ENCODE results near the gene RAG2.
"Not testable (repeated sequence)": the region's sequence is repeated elsewhere in the genome, so short reads cannot be mapped to it uniquely, and the experiment has no call there.

The RAG2 gene

DNA sequence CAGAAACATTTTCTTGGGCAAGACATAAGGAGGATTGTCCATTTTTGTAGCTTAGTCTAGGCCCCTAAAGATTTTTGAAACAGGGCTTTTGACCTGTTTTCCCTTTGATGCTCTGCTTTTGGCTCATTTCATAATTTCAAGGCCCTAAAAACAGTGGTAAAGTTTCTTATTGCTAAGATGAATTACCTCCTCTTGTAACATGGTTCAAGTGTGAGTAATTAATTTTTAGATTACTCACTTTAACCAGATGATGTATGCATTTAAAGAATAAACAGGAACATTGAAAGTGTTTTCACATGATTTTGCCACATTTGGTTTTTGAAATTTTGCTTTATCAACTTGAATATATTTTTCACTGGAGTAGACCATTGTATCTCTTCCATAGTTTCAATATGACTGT, 1.2 kb downstream of the RAG2 start:
- DNase-seq: no peak

DNA sequence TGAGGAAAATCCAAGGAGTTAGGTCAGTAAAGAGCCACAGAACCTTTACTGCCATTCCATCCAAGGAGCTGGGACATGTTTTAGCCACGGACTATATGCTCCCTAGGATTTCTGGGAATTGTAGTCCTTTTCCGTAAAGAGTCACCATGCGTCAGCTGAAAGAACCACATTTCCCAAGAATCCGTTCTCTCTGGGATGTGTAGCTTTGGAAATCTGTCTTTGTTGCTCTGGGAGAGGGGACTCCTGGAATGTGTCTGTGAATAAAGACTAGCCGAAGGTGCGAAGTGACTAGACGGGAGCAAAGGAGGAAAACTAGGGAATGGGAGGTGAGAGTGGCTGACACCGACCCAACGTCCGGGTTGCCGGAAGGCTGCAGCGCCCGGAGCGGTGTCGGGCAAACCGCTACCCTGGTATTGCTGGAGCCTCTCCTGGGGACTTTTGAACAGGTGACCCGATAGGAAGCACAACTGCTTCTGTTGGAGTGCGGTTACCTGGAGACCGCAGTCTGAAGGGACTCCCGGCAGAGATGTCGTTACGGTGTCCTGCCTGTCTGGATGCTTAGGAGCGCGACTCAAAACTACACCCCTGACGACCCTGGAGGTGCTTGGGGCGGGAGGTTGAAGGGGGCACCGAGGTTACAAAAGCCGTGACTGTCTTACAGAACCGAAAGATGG, 3.6 kb downstream of the RAG2 start, which contains the start of gene IFTAP:
Gene IFTAP (plus strand): TSS at position 187 of the 674 bp plus-strand sequence. CDS start 15,602 bp downstream, outside the sequence.
- DNase-seq: peak; percentile 56

DNA sequence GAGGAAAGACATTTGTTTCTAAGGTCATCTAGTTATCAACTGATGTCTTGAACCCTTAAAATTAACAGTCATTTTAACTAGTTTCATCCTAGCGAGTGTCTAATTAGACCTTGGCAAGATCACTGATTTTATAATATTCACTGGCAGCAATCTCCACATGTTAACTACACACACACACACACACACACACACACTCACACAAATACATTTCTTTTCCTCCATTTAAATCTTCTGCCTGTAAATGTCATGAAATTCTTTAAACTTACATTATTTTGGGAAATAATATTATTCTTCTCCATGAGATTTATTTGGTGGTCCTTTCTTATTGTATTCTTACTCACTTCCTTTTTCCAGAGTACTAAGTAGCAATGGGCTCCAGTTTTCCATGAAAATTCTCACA, 6.6 kb downstream of the RAG2 start:
- DNase-seq: no peak

DNA sequence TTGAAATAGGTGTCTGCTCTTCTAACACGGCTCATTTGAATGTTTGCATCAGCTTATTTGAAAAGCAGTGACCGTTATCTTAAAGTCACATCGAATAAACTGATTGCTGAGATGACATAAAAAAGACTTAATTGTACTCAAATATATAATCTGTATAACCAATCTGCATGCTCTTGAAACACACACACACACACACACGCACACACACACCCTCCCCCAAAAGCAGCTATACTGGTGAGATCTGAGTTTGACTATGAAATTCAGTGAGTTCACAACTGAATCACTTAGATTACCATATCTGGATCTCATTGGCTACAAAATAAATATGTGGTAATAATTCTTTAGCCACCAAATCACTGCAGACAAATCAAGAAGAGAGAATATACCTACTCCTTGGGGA, 7.5 kb downstream of the RAG2 start:
- DNase-seq: no peak

DNA sequence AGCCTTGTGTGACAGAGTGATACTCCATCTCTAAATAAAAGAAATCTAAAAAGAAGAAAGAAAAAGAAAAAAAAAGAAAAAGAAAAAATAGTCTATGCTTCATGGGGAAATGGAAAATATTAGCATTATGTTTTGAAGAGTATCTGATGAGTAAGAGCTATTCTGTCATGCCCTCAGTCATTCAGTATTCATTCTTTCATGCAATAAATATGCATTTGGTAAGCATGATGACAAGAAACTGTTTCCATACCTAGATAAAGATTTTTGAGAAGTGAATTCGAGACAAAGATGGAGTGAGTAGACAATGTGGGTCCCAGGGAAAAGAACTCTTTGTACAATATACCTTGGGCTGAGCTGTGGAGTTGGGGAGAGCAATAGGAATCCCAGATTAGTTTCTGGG, 9.9 kb downstream of the RAG2 start:
- no peak for DNase-seq

DNA sequence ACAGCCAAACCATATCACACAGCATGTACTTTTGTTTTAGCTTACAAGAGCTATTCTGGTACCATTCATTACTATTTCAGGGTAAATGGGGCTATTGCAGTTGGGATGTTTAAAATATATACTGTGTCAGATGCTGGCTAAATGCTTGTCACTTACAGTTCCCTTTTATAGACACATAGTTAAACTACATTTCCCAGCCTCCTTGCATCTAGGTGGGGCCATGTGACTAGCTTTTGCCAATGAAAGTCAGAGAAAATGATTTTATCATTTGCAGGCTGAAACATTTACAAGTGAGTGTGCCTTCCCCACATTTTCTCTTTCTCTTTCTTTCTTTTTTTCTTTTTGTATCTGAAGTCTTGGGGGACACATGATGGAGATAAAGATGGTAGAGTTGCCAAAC, 11.5 kb downstream of the RAG2 start:
- DNase-seq: no peak

DNA sequence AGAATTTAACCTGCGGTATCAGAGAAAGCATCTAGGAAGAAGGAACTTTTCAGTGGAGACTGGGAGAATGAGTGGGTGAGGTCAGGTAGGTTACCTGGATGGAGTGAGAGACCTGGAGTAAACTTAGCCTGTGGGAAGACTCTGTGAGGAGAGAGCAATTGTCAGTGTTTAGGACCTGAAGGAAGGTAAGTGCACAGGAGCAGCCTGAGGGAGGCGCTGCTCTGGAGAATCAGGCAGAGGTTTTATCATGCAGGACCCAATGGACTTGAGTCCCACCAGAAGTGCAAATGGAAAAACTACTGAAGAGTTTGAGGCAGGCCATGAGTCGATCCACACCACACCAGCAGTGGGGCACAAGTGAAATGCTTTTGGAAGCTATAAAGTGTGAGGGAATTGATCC, 14.4 kb downstream of the RAG2 start:
- DNase-seq: no peak

DNA sequence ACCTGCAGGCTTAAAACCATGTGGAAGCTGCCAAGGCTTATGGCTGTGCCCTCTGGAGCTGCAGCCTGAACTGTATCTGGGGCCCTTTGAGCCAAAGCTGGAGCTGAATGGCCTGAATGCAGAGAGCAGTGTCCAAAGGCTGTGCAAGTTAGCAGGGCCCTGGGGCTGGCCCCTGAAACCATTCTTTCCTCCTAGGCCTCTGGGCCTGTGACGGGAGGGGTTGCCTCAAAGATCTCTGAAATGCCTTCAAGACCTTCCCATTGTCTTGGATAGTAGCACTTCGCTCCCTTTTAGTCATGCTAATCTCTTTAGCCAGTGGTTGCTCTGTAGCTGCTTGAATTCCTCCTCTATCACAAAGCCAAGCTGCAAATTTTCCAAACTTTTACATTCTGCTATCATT, 16.5 kb downstream of the RAG2 start:
- no peak for DNase-seq

DNA sequence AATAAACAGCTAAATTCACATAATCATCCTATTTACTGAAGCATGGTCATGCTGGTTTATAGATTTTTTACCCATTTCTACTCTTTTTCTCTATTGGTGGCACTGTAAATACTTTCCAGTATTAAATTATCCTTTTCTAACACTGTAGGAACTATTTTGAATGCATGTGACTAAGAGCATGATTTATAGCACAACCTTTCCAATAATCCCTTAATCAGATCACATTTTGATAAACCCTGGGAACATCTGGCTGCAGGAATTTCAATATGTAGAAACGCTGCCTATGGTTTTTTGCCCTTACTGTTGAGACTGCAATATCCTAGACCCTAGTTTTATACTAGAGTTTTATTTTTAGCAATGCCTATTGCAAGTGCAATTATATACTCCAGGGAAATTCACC, 19.6 kb downstream of the RAG2 start:
- no peak for DNase-seq

DNA sequence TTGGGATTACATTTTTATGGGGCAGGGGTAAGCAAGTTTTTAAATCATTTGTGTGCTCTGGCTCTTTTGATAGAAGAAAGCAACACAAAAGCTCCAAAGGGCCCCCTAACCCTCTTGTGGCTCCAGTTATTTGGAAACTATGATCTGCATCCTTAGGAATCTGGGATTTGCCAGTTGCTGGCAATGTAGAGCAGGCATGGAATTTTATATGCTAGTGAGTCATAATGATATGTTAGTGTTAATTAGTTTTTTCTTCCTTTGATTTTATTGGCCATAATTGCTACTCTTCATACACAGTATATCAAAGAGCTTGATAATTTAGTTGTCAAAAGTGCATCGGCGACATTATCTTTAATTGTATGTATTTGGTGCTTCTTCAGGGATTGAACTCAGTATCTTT, 20.2 kb downstream of the RAG2 start:
- DNase-seq: no peak

DNA sequence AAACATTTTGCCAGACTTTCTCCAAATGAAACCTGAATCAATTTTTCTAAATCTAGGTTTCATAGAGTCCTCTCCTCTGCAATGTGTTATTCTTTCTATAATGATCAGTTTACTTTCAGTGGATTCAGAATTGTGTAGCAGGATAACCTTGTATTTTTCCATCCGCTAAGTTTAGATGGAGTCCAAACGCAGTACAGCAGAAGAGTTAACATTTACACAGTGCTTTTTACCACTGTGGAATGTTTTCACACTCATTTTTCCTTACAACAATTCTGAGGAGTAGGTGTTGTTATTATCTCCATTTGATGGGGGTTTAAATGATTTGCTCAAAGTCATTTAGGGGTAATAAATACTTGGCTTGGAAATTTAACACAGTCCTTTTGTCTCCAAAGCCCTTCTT, 20.7 kb downstream of the RAG2 start:
- DNase-seq: no peak

DNA sequence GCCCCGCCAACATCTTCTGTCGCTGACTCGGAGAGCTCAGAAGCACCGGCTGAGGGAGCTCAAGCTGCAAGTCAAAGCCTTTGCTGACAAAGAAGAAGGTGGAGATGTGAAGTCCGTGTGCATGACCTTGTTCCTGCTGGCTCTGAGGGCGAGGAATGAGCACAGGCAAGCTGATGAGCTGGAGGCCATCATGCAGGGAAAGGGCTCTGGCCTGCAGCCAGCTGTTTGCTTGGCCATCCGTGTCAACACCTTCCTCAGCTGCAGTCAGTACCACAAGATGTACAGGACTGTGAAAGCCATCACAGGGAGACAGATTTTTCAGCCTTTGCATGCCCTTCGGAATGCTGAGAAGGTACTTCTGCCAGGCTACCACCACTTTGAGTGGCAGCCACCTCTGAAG, 23.6 kb downstream of the RAG2 start:
- no peak for DNase-seq

DNA sequence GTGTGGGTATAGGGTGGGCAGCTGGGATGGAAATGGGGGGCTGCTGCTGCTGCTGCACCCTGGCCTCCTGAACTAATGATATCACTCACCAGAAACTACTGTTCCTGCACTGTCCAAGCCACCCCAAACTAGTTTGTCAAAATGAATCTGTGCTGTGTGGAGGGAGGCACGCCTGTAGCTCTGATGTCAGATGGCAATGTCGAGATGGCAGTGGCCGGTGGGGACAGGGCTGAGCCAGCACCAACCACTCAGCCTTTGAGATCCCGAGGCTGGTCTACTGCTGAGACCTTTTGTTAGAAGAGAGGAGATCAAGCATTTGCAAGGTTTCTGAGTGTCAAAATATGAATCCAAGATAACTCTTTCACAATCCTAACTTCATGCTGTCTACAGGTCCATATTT, 28.9 kb downstream of the RAG2 start:
- DNase-seq: no peak

DNA sequence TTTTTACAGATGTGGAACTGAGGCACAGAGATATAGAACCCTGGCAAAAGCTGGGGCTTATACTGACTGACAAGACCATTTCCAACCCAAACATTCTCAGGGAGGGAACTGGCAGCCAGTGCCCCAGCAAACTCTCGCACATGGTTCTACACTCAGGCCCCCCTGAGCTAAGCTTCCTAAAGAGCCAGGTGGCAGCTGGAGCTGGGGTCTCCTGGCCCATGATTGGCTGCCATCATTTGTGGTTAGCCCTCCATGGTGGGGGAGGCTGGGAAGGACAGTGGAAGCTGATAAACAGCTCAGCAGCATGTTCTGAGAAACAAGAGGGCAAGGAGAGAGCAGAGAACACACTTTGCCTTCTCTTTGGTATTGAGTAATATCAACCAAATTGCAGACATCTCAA, 30.3 kb downstream of the RAG2 start, which contains the start of gene RAG1:
Gene RAG1 (plus strand): TSS at position 314 of the 400 bp plus-strand sequence. CDS start 5,298 bp downstream, outside the sequence.
- DNase-seq: no peak

DNA sequence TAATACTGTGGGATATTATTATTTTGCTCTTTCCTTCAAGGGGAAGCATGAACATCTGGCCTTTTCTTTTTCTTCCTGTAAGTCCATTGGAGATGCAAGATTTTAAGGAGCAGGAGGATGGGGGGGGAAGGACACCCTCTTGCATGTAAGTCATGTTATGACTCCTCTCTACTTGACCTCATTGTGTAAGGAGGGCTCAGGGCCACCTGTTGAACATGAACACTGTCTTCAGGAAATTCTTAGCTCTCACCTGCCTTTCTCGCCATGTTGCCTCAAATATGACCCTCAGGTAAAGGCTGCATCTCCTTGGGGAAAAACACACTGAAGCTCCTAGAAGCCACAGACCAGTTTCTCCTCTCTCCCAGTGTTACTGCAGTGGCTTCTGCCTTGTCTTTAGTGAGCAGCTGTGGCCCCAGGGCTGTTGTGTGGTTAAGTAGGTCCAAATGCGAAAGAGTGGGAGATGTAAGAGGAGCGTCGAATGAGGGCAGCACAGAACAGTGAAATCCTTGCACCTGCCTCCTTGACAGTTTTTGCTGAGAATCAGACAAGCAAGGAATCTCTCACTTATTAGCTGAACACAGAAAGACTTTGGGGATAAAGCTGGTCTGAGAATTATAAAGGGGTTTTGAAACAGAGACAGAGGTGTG, 31.5 kb downstream of the RAG2 start:
- no peak for DNase-seq

DNA sequence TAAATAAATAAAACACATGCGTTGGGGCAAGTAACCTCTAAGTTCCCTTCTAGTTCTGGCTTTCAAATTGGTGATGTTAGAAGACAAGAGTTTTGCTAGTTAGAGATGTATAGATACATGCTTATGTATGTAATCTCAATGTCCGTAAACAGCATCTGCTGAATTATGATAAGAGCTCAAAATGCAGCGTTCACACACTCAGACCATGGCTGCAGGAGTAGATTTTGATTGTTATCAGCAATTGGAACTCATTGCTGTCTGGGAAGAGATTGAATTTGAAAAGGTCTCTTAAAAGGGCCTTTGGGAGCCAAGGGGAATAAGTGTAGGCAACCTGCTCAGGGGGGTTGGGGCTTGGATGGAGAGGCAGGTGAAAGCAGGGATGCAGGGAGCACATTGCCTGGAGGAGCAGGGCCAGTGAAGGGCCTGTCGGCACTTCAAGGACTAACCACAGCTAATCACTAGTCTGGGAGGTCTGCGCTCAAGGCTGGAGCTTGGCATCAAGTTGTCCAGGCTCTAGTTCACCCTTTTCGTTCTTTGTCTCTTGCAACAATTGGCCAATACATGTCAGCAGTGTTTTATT, 32.9 kb downstream of the RAG2 start:
- DNase-seq: no peak

DNA sequence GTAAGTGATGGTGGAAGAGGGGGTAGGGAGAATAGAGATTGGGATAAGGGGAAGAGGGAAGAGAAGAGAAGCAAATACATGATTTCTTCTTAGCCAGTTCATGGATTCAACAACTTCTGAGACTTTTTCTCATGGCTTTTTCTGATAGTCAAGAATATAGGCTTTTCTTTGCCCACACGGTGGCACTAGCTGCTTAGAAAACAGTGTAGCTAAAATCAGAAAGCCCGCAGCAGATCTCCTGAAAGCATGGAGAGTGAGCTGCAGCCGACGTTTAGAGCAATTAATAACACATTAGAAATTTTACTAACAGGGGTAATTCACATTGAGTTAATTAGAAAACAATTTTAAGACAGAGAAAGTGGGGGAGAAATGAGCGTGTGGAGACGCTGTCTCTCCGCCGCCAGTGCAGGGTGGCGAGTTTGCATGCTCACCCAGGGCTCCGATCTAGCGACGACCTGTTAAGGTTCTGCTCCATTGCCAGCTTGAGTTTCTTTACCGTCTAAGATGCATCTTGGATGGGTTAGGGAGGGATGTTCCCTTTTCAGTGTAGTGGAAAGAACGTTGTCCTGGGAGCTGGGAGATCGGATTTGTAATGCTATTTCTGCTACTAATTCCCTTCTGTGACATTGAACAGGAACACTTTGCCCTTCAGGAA, 33.5 kb downstream of the RAG2 start:
- DNase-seq: no peak

DNA sequence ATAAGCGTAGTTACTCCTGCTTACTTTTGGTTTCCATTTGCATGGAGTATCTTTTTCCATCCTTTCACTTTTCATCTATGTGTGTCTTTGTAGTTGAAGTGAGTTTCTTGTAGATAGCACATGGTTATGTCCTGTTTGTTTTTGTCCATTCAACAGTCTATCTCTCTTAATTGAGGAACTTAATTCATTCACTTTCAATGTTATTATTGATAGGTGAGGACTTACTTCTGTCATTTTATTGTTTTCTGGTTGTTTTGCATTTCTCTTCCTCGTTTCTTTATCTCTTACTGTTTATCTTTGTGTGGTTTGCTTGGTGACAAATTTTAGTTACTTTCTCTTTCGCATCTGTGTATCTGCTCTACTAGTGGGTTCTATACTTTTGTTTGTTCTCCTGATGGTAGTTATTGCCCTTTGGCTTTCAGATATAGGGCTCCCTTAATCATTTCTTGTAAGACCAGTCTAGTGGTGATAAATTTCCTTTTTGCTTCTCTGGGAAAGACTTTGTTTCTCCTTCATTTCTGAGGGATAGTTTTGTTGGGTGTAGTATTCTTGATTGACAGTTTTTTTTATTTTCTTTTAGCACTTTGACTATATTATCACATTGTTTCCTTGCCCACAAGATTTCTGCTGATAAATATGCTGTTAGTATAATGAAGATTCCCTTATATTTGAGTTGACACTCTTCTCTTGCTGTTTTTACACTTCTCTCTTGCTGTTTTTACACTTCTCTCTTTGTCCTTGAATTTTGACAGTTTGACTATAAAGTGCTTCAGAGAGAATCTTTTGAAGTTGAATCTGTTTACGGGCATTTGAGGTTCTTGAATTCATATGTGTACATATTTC, 39.2 kb downstream of the RAG2 start:
- no peak for DNase-seq

DNA sequence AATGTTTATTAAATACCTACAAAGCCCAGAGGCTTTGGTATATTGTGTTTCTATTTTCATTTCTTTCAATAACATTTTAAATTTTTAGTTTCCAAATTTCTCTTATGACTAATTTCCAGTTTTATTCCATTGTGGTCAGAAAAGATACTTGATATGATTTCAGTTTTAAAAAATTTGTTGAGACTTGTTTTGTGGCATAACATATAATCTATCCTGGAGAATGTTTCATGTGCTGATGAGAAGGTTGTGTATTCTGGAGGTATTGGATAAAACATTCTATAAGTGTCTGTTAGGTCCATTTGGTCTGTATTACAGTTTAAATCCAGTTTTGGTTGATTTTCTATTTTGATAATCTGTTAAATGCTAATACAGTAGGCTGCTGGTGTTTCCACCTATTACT, 40.0 kb downstream of the RAG2 start:
- DNase-seq: no peak

DNA sequence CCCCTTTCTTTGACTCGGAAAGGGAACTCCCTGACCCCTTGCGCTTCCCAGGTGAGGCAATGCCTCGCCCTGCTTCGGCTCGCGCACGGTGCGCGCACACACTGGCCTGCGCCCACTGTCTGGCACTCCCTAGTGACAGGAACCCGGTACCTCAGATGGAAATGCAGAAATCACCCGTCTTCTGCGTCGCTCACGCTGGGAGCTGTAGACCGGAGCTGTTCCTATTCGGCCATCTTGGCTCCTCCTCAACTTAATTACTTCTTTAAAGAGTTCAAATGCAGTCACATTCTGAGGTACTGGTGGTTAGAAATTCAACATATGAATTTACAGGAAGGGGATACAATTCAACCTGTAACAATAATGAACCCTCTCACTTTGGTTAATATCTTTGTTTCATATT, 40.6 kb downstream of the RAG2 start:
- DNase-seq: not testable (repeated sequence)

DNA sequence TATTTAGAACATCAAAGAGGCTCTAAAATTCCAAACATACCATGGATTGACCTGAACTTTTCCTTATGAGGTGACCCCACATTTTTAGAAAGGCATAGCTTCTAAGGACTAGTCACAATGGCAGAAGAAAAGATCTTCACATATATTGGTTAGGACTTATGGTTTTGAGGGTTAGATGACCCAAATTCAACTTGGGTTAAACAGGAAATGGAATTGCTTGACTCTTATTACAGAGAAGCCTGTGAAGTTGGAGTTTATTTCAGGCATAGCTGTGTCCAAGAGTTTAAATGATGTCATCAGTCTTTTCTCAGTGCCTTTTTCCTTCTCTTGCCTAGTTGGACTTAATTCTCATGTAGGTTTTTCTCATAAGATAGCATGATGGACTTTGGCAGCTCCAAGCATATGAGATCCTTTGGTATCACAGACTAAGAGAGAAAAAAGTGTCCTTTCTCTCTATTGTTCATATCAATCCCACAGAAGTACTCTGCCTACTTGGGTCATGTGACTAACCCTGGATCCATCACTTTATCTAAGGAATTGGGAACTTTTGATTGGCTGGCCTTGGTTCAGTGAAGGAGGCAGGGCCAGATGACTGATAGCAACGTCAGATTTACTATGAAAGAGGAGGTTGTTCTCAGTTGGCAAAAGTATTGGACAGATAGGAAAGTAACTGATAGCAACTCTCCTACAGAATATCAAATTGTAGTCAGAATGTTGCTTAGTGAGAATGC, 47.5 kb downstream of the RAG2 start:
- DNase-seq: no peak
